Tongue (tissue), 2 donors: ENCODE results near the gene TCF4. TPM values are rescaled to one million over a fixed set of nuclear protein-coding genes. Genes with fewer than 3 reads are reported as not detected.

Source experiments
- DNase-seq: peaks from one replicate; pipeline ENCODE4 v3.0.0-alpha.2; 2015
- total RNA-seq: library from RNA; depleted of rRNA; stranded (reverse); fragments of >200 nt; gene quantifications from one replicate; pipeline ENCODE4 v1.2.3, GENCODE V29; 2014

TCF4 gene
- total RNA-seq, 1 donor from 2014 or later: 301 TPM

GRCh38 chr18:55229682-55230081, 358.3 kb downstream of the TCF4 start:
- no peak for DNase-seq

- DNase-seq: no peak
These were observed 359.3 kb downstream of the TCF4 start for GRCh38 chr18:55228707-55229106.

GRCh38 chr18:55228191-55228590, 359.8 kb downstream of the TCF4 start:
- DNase-seq: no peak

- DNase-seq: no peak
These were observed 360.2 kb downstream of the TCF4 start for GRCh38 chr18:55227771-55228170.

- DNase-seq: no peak
These were observed 361.9 kb downstream of the TCF4 start for GRCh38 chr18:55226044-55226443.

- DNase-seq: no peak
These were observed 363.8 kb downstream of the TCF4 start for GRCh38 chr18:55224086-55224625.

- DNase-seq: no peak
These were observed 366.4 kb downstream of the TCF4 start for GRCh38 chr18:55221622-55222021.

GRCh38 chr18:55220523-55220922, 367.5 kb downstream of the TCF4 start:
- peak; percentile 64 for DNase-seq

GRCh38 chr18:55219823-55220222, 368.2 kb downstream of the TCF4 start:
- no peak for DNase-seq

GRCh38 chr18:55219059-55219458, 368.9 kb downstream of the TCF4 start:
- DNase-seq: no peak

- no peak for DNase-seq
These were observed 373.0 kb downstream of the TCF4 start for GRCh38 chr18:55214969-55215368.

- DNase-seq: no peak
These were observed 373.5 kb downstream of the TCF4 start for GRCh38 chr18:55214534-55214933.

GRCh38 chr18:55213586-55213985, 374.4 kb downstream of the TCF4 start:
- DNase-seq: no peak

- DNase-seq: no peak
These were observed 381.1 kb downstream of the TCF4 start for GRCh38 chr18:55206927-55207326.

- DNase-seq: no peak
These were observed 385.6 kb downstream of the TCF4 start for GRCh38 chr18:55202232-55202917.

GRCh38 chr18:55199291-55199963, 388.6 kb downstream of the TCF4 start:
- no peak for DNase-seq

GRCh38 chr18:55195863-55196262, 392.1 kb downstream of the TCF4 start:
- DNase-seq: no peak

- DNase-seq: no peak
These were observed 398.0 kb downstream of the TCF4 start for GRCh38 chr18:55189972-55190371.

GRCh38 chr18:55186588-55186987, 401.4 kb downstream of the TCF4 start:
- no peak for DNase-seq

GRCh38 chr18:55185391-55185790, 402.6 kb downstream of the TCF4 start:
- no peak for DNase-seq

GRCh38 chr18:55179835-55180234, 408.2 kb downstream of the TCF4 start:
- peak; percentile 26 for DNase-seq

- peak; percentile 14 for DNase-seq
These were observed 408.6 kb downstream of the TCF4 start for GRCh38 chr18:55179425-55179824.

GRCh38 chr18:55173291-55173690, 414.7 kb downstream of the TCF4 start:
- no peak for DNase-seq
